Fibroblast of the aortic adventitia (primary cell): ENCODE measurements around the gene TGM6. TPM values are rescaled to one million over a fixed set of nuclear protein-coding genes. Genes with fewer than 3 reads are reported as not detected.
A peak's percentile ranks its signal among the peaks of the same experiment; 100 is the strongest.

Source experiments
- DNase-seq: peaks from one replicate; pipeline ENCODE4 v3.0.0-alpha.2; 2010; ENCODE audit warnings: low read depth
- H3K4me3 ChIP-seq: 2 replicates; pipeline ENCODE4 v1.5.1; 2011; ENCODE audit warnings: low read depth, mild to moderate bottlenecking, control low read depth, low read length, moderate library complexity
- total RNA-seq: library from RNA; depleted of rRNA; stranded (reverse); fragments of >200 nt; gene quantifications from 2 replicates; pipeline ENCODE4 v1.2.3, GENCODE V29; 2012; ENCODE audit warnings: low replicate concordance
- TF ChIP-seq, protein P1 (sequence below): IDR thresholded peaks from 2 replicates; pipeline ENCODE4 v1.5.1; 2011; ENCODE audit warnings: mild to moderate bottlenecking, low read length, control low read depth, inconsistent platforms; ENCODE audit not compliant: insufficient read depth

TGM6 gene
- total RNA-seq, 1 donor, result not detected

- TF ChIP-seq, protein P1, sequence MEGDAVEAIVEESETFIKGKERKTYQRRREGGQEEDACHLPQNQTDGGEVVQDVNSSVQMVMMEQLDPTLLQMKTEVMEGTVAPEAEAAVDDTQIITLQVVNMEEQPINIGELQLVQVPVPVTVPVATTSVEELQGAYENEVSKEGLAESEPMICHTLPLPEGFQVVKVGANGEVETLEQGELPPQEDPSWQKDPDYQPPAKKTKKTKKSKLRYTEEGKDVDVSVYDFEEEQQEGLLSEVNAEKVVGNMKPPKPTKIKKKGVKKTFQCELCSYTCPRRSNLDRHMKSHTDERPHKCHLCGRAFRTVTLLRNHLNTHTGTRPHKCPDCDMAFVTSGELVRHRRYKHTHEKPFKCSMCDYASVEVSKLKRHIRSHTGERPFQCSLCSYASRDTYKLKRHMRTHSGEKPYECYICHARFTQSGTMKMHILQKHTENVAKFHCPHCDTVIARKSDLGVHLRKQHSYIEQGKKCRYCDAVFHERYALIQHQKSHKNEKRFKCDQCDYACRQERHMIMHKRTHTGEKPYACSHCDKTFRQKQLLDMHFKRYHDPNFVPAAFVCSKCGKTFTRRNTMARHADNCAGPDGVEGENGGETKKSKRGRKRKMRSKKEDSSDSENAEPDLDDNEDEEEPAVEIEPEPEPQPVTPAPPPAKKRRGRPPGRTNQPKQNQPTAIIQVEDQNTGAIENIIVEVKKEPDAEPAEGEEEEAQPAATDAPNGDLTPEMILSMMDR, result no peak
- no peak for DNase-seq
These were observed 19.6 kb upstream of the TGM6 start for GRCh38 chr20:2361035-2361593.

GRCh38 chr20:2363187-2363586 lies 17.5 kb upstream of the TGM6 start:
- H3K4me3 ChIP-seq, result no peak overlapping the region
- DNase-seq, result no peak
- TF ChIP-seq, protein P1, result no peak

More at GRCh38 chr20:2361035-2361593, 19.6 kb upstream of the TGM6 start:
- no peak overlapping the region for H3K4me3 ChIP-seq

DNA sequence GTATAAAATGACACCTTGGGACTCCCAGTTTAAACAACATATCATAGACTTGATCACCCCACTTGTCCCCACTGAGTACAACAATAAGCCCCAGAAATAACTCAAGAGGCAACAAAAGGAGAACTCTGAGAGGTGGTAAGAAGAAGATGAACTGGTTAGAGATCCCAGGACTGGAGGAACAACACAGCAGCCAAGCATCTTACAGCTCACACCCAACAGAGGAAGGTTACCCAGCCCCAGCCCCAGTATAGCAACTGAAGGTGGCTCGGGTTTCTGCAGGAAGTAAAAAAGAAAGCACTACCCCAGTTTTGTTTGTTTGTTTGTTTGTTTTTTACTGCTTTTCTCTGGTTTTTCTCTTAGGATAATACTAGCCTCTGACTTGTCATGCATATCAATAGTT lies 17.1 kb upstream of the TGM6 start:
- TF ChIP-seq, protein P1, result no peak
- no peak overlapping the region for H3K4me3 ChIP-seq
- DNase-seq, result no peak

- H3K4me3 ChIP-seq, result no peak overlapping the region
- peak; percentile 90 for DNase-seq
- TF ChIP-seq, protein P1, result no peak
These were observed 16.7 kb upstream of the TGM6 start for GRCh38 chr20:2364044-2364443.

DNA sequence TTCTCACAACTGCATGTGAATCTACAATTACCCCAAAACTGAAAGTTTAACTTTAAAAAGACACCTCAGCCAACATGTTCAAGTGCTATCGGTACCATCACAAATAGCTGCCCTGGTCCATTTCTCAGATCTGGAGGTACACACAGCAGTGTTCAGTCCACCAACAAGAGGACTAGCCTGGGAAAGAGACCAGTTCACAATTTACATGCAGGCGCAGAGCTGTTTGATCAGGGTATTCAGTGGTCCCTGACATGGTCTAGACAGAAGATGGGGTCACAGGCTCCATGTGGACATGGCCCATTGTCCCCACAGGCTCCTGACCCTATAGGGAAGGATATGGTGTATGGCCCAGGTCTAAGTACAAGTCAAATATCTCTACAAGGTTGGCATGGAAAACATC lies 15.6 kb upstream of the TGM6 start:
- H3K4me3 ChIP-seq, result no peak overlapping the region
- DNase-seq, result no peak
- TF ChIP-seq, protein P1, result no peak

- no peak for DNase-seq
- TF ChIP-seq, protein P1, result no peak
These were observed 15.0 kb upstream of the TGM6 start for GRCh38 chr20:2365666-2366065.

GRCh38 chr20:2368621-2369020 lies 12.1 kb upstream of the TGM6 start:
- no peak for DNase-seq
- H3K4me3 ChIP-seq, result no peak overlapping the region
- TF ChIP-seq, protein P1, result no peak

More at GRCh38 chr20:2365666-2366065, 15.0 kb upstream of the TGM6 start:
- H3K4me3 ChIP-seq, result no peak overlapping the region
